Parathyroid adenoma (tissue), 2 donors: ENCODE data around the gene WWP2.
"Not testable (repeated sequence)": the region's sequence is repeated elsewhere in the genome, so short reads cannot be mapped to it uniquely, and the experiment has no call there.

Source experiments
- H2AFZ ChIP-seq: fragments of 300-600 bp; sonication (generic); one replicate; pipeline ENCODE4 v1.7.0; 2017; ENCODE audit warnings: antibody characterized with exemption, mild to moderate bottlenecking
- H3K27ac ChIP-seq: fragments of 300-600 bp; sonication (generic); one replicate; pipeline ENCODE4 v1.7.0; 2017
- H3K27me3 ChIP-seq: fragments of 300-600 bp; sonication (generic); one replicate; pipeline ENCODE4 v1.7.0; 2017; ENCODE audit warnings: low read length; ENCODE audit not compliant: control insufficient read depth, insufficient read depth
- H3K36me3 ChIP-seq: fragments of 300-600 bp; sonication (generic); one replicate; pipeline ENCODE4 v1.7.0; 2017; ENCODE audit warnings: low read length; ENCODE audit not compliant: control insufficient read depth, insufficient read depth
- H3K4me1 ChIP-seq: fragments of 300-600 bp; sonication (generic); one replicate; pipeline ENCODE4 v1.7.0; 2017; ENCODE audit warnings: control low read depth
- H3K4me2 ChIP-seq: fragments of 300-600 bp; sonication (generic); one replicate; pipeline ENCODE4 v1.7.0; 2017; ENCODE audit warnings: low read length
- H3K4me3 ChIP-seq: fragments of 300-600 bp; sonication (generic); one replicate; pipeline ENCODE4 v1.7.0; 2017; ENCODE audit warnings: low read depth, low read length
- H3K79me2 ChIP-seq: fragments of 300-600 bp; sonication (generic); one replicate; pipeline ENCODE4 v1.7.0; 2017; ENCODE audit warnings: control low read depth
- H3K9ac ChIP-seq: fragments of 300-600 bp; sonication (generic); one replicate; pipeline ENCODE4 v1.7.0; 2017; ENCODE audit warnings: mild to moderate bottlenecking
- H3K9me3 ChIP-seq: fragments of 300-600 bp; sonication (generic); one replicate; pipeline ENCODE4 v1.7.0; 2017; ENCODE audit warnings: low read length; ENCODE audit not compliant: control insufficient read depth
- TF ChIP-seq, protein P1 (sequence below): fragments of 300-600 bp; sonication (generic); IDR thresholded peaks from one replicate; pipeline ENCODE4 v1.7.0; 2017; ENCODE audit warnings: antibody characterized with exemption, mild to moderate bottlenecking
- donor health status: primary hyperparathyroidism.

WWP2 gene

GRCh38 chr16:69814078-69814477 lies 51.9 kb downstream of the WWP2 start:
- Histone ChIP-seq H3K9me3 (no peaks in the 10 kb centered on the region), H3K4me1 (no peaks in the 10 kb centered on the region), H3K4me2 (no peak overlapping the region), H3K79me2 (peaks cover 12% of the 10 kb centered on the region), H3K27ac (no peak overlapping the region), H3K27me3 (no peaks in the 10 kb centered on the region), H3K9ac (no peak overlapping the region), H3K4me3 (no peak overlapping the region), H2AFZ (no peak overlapping the region), H3K36me3 (no peaks in the 10 kb centered on the region)
- TF ChIP-seq, protein P1, sequence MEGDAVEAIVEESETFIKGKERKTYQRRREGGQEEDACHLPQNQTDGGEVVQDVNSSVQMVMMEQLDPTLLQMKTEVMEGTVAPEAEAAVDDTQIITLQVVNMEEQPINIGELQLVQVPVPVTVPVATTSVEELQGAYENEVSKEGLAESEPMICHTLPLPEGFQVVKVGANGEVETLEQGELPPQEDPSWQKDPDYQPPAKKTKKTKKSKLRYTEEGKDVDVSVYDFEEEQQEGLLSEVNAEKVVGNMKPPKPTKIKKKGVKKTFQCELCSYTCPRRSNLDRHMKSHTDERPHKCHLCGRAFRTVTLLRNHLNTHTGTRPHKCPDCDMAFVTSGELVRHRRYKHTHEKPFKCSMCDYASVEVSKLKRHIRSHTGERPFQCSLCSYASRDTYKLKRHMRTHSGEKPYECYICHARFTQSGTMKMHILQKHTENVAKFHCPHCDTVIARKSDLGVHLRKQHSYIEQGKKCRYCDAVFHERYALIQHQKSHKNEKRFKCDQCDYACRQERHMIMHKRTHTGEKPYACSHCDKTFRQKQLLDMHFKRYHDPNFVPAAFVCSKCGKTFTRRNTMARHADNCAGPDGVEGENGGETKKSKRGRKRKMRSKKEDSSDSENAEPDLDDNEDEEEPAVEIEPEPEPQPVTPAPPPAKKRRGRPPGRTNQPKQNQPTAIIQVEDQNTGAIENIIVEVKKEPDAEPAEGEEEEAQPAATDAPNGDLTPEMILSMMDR: no peak

DNA sequence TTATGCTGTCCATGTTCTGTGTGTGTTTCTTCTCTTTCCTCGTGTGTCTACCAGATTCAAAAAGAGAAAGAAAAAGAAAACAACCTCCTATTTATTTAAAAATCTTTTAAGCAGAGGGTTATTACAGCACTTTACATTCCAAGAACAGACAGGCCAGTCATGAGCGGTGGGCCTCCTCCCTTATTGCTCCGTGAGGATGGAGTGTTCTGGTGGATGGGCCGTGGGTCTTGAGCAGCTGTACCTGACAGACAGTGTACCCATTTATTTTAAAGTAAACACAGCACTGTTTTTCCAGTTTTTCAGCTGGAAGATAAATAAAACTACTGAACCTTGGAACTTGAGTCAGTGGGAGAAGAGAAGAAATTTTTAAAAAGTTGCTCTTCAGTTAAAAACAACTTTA lies 52.4 kb downstream of the WWP2 start:
- TF ChIP-seq, protein P1: no peak

DNA sequence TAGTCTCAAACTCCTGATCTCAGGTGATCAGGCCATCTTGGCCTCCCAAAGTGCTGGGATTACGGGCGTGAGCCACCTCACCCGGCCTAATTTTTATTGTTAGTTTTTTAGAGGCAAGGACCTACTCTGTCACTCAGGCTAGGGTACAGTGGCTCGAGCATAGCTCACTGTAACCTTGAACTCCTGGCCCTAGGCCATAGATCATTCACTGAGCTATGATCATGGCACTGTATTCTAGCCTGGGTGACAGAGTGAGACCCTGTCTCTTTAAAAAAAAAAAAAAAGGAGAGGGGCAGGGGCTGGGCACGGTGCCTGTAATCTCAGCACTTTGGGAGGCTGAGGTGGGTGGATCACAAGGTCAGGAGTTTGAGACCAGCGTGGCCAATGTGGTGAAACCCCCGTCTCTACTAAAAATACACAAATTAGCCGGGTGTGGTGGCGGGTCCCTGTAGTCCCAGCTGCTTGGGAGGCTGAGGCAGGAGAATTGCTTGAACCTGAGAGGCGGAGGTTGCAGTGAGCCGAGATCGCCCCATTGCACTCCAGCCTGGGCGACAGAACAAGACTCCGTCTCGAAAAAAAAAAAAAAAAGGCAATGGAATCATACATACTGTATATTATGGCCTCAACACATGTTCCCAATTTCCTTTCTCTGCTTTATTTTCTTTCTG lies 53.2 kb downstream of the WWP2 start:
- not testable (repeated sequence) for H3K9me3 ChIP-seq, H2AFZ ChIP-seq, H3K36me3 ChIP-seq, H3K27me3 ChIP-seq, H3K27ac ChIP-seq, H3K9ac ChIP-seq, H3K4me1 ChIP-seq, H3K4me3 ChIP-seq, H3K4me2 ChIP-seq, H3K79me2 ChIP-seq

More for the DNA sequence above, 52.4 kb downstream of the WWP2 start:
- no peaks in the 10 kb centered on the region for H3K4me1 ChIP-seq
- H2AFZ ChIP-seq: no peak overlapping the region
- peaks cover 10% of the 10 kb centered on the region for H3K79me2 ChIP-seq
- H3K27me3 ChIP-seq: no peaks in the 10 kb centered on the region
- H3K36me3 ChIP-seq: no peaks in the 10 kb centered on the region
- H3K4me3 ChIP-seq: no peak overlapping the region
- H3K9ac ChIP-seq: no peak overlapping the region
- H3K27ac ChIP-seq: no peak overlapping the region
- no peak overlapping the region for H3K4me2 ChIP-seq
- no peaks in the 10 kb centered on the region for H3K9me3 ChIP-seq

DNA sequence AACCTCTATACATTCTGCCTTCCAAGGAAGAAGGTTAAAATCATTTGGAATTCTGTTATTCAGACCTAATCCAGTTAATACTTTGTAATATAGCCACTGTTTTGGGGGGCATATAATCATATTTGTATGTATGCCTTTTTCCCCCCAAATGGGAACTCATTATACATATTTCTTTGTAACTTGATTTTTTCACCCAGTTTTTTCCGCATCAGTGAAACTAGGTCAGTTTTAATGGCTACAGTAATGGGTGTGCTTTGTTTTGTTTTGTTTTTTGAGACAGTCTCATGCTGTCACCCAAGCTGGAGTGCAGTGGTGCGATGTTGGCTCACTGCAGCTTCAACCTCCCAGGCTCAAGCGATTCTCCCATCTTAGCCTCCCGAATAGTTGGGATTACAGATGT lies 54.9 kb downstream of the WWP2 start:
- Histone ChIP-seq H2AFZ (no peak overlapping the region), H3K4me2 (no peak overlapping the region), H3K36me3 (no peaks in the 10 kb centered on the region), H3K27me3 (no peaks in the 10 kb centered on the region), H3K27ac (no peak overlapping the region), H3K9ac (no peak overlapping the region), H3K4me1 (no peaks in the 10 kb centered on the region), H3K79me2 (peaks cover 13% of the 10 kb centered on the region), H3K9me3 (no peaks in the 10 kb centered on the region), H3K4me3 (no peak overlapping the region)
- TF ChIP-seq, protein P1: no peak

- no peaks in the 10 kb centered on the region for H3K4me1 ChIP-seq
- H3K27ac ChIP-seq: no peak overlapping the region
- no peak overlapping the region for H3K4me3 ChIP-seq
- H3K4me2 ChIP-seq: no peak overlapping the region
- no peak overlapping the region for H3K9ac ChIP-seq
- H2AFZ ChIP-seq: no peak overlapping the region
- peaks cover 16% of the 10 kb centered on the region for H3K79me2 ChIP-seq
- no peaks in the 10 kb centered on the region for H3K27me3 ChIP-seq
- no peaks in the 10 kb centered on the region for H3K36me3 ChIP-seq
- H3K9me3 ChIP-seq: no peaks in the 10 kb centered on the region
- TF ChIP-seq, protein P1: no peak
Measured at GRCh38 chr16:69818891-69819545, 56.9 kb downstream of the WWP2 start.
